NCI-H2107 (cell line): ENCODE measurements around the gene CLCN3.
"Not testable (repeated sequence)": the region's sequence is repeated elsewhere in the genome, so short reads cannot be mapped to it uniquely, and the experiment has no call there.

Source experiments
- DNase-seq: peaks from one replicate; lab custom pipeline; 2025; lab: John Stamatoyannopoulos, UW

The CLCN3 gene

DNA sequence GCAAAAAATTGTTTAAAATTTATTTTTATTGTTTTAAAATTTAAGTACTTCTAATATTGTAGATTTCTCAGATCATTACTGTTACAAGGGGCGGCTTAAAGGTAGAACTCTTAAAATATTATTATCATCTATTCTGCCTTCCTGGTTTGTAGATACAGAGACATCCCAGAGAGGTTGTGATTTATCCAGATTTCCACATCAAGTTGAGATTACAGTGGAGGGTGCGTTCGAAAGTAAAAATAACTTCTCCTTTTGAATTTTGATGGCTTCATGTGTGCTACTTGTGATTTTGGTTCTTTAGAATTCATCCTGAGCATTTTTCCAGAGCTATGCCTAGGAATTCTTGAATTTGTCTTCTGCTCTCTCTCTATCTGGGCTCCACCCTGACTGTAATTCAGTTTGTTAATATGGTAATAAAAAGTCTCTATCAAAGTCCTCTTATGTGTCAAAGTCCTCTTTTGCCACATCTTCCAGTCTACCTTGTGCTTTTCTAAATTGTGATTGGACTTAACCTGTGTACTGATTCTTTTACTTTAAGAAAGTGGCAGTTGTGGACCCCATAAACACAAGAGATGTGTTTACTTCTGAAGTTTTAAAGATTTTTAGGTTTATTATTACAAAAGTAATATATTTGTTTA, 37.2 kb downstream of the CLCN3 start:
- DNase-seq: no peak

DNA sequence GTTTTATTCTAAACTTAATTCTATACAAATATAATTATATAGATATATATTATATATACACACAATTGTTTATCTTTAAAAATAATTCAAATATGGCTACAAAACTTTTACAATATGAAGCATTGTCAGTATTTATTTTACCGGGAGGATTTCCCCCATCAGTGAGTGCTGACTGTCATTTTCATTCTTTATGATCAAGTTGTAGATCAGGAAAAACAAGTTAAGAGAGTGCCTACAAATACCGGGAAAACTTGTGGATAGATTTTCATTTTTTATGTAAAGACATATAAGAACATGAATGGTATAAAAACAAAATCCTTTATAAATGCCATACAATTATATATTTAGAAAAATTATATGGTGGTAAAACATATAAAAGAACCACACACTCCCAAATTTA, 37.8 kb downstream of the CLCN3 start:
- no peak for DNase-seq

DNA sequence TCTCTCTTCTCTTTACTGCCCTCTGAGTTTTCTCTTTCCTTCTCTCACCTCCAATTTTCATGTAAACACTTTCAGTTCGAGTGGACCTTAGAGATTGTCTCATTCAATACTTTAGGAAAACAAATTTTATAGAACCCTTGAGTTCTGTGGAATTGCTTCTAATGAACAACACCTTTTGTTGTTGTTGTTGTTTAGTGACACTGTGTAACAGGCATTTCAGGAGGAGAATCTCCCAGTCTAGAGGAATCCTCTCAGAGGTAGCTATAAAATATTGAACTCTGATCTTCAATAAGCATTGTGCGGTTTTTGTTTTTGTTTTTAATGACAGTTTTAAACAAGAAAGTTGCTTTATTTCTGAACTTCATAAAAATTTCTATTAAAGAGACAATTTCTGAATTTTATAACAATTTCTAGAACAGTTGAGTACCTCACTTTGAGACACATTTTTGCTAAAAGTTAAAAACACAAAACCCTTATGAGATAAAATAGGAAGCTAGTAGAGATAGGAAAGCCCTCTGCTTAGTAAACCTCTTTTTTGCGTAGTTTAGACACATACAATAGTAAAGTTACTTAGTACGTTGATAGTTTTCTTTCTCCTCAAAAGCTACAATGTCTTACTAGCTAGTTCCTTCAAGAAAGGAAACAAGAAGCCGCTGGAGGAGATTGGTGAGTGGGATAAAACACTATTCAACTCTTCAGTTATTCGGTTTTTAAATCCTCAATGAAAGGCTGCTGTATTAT, 38.8 kb downstream of the CLCN3 start:
- no peak for DNase-seq

DNA sequence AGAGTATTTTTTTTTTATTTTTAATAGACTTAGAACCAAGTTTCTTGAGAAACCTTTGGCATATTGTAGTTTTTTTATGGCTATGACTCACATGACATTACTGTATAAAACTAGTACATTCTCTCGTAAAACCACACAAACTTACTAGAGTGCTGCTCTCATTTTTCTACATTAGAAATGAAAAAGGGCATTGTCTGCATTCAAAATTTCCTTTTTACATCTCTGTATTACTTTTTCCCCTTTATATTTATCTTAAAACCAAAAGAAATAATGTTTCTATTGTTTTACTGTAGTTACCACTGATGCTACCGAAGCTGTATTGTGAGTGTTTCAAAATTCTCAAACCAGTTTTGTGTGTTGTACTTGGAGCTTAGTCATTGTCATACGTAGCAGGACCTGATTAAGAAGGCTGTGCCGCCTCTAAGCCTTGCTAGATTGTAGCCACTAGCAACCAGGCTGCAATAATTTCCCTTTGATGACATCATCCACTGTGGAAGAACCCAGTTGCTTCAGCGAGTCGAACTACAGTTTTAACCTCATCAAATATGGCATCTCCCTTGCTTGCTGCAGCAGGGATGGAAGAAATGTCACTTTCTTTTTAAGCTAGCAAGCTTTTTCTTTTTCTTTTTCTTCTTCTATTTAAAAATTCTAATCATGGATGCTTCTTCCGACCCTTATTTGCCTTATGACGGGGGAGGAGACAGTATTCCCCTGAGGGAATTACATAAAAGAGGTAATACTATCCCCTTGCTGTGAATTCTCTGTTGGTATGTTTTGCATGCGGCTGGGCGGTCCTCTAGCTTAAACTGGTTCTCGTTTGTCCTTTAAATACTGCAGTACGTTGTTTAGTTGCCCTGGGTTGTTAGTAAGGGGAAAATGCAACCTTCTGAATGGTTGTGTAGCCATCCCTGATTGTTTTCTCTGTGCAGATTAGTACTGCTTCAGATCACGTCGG, 39.6 kb downstream of the CLCN3 start:
- DNase-seq: peak; percentile 48

DNA sequence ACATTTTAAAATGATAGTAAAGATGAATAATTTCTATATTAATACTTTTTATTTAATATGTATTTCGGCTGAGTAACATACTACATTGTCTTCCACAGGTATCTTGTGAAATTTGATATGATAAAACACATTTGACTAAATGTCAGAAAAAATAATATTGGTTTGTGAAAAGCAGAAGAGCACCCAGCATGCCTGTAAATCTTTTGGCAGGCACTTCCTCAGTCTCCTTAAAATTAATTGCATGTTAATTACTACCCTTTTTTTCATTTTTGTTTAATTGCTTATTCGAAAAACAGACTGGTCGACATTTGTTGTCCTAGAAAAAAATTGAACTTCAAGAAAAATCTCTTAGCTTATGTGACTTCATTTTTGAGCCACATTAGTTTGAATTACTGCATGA, 40.6 kb downstream of the CLCN3 start:
- no peak for DNase-seq

DNA sequence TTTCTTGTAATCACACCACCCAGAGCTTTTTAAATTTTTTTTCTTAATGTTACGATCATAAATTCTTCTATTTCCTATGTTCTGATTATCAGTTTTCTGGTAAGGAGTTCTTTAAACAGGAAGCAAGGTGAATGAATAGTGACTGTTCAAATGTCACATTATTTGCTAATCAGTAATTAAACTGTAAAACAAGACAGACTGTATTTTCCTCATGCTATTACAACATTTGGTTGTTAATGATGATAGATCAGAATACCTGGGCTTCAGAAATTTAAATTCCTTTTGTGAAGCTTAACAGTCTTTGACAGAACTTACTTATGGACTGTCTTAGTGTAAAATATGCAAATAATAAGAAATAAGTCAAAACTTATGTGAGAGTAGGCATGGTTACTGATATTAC, 41.4 kb downstream of the CLCN3 start:
- DNase-seq: no peak

DNA sequence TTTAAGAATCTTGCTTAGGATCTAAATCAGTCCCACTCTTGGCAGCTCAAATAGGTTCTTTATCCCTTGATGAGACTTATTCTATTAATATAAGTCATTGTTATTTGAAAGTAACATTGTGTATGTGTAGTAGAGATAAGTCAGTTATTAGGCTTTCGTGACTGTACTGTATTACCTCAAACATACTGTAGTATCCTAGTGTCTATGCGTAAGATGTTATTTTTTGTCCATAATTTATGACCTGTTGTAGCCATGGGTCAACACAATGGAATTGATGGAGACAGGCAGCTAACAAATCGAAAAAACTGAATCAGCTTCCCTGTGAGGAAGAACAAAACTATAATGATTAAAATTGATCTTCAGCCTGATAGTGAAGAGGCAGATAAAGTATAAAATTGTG, 41.8 kb downstream of the CLCN3 start:
- no peak for DNase-seq

DNA sequence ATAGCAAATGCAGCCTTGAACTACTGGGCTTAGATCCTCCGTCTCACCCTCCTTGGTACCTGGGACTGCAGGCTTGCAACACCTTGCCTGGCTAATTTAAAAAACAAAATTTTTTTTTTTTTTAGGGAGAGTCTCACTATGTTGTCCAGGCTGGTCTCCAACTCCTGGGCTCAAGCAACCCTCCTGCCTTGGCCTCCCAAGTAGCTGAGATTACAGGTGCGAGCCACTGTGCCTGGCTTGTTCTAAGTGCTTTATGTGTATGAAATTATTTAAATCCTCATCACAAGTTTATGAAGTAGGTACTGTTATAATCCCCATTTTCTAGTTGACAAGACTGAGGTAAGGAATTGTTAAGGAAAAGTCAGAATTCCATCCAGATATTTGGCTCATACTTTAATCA, 43.0 kb downstream of the CLCN3 start:
- no peak for DNase-seq

DNA sequence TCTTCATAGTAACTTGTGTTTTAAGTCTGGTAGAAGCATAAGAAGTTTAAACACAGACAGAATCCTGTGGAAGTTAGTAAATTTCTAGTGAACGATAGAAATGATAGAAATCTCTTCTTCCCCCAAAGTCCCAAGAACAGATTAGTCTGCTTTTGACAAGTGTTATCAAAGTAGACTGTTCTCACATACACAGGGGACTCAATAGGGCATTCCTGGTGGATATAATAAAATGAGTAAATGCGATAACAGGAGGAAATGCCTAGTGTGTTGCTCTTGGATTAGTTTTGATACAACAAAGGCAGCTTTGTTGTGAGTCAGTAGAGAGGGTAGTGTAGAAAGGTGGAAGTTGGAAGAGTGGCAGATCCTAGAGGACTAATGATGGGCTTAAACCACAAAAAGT, 43.5 kb downstream of the CLCN3 start:
- DNase-seq: no peak

DNA sequence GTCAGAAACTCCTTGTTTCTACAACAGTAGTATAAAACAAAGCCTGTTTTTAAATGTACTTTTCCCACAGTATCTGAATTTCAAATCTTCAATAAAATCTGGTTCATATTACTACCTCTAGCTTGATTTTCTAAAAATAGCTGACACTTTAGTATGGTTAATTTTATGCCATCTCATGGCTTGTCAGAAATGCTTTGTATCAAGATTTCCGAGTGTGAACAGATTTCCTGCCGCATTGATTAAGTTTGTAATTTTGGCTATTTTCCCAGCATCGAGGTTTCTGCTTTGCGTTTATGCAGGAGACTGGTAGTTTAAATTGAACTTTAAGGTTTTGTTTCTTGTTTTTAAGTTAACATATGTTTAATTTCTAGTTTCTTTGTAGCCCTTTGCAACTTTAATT, 44.2 kb downstream of the CLCN3 start:
- DNase-seq: no peak

DNA sequence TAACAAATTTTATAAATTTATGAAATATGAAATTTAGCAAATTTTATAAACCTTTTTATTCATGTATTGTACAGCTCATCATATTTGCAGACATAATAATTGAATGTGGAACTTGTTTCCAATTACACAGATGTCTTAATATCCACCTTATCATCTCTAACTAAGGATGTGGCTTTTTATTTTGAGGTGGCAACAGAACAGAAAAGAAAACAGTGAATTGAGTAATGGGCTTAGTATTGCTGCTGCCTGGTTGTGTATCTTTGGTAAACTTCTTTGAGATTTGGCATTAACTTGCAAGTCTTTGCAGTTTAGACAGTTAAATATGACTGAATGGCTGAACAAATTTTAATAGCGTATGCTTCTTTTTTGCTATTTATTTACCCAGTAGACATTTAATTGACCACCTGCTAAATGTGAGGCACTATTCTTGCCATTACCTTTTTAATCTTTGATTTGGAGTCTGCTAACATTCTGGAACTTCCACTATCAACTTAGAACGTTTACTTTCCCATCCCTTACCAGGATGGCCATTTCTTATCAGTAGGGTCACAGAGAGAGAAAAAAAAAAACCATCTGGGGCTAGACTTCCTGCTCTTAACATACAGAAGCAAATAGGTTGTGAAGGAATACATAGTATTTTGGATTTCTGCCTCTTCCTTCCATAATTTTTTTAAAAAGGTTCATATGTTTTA, 44.8 kb downstream of the CLCN3 start:
- no peak for DNase-seq

DNA sequence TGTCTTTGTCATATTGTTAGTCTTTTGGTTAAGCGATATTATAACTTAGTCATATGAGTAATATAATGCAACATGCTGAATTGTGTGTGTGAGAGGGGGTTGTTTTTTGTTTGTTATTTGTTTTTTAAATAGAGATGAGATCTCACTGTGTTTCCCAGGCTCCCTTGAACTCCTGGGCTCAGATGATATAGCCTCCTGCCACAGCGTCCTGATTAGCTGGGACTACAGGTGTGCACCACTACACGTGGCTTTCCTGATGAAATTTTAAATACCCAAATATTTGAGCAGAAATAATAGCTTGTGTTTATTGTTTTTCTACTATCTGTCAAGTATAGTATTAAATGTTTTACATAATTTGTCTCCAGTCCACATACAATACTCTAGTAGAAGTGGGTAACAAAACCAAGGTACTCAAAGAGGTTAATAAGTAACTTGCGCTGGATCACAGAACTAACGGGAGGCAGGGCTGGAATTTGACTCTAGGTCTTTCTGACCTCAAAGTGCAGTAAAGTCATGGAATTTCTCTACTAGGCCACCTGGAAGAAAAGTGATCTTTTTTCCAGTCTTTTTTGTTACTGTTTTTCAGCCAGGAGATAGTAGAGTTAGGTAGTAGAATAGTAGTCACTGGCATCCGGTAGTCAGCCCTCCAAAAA, 47.8 kb downstream of the CLCN3 start:
- no peak for DNase-seq

DNA sequence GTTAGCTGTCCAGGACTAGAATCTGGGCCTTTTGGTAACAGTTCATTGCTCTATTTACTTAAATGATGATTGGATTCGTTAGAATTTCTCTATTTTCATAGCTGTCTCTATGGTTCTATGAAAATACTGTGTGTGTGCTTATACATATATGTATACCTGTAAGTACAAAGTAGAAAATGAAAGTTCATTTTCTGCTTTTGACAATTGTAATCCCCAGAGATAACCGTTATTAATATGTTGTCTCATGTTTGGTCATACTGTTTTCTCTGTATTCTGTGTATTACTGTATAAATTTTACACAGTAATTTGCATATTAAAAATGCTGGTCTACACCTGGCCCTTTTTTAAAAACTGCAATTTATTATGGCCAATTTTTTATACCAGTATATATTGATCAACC, 55.4 kb downstream of the CLCN3 start:
- DNase-seq: no peak

DNA sequence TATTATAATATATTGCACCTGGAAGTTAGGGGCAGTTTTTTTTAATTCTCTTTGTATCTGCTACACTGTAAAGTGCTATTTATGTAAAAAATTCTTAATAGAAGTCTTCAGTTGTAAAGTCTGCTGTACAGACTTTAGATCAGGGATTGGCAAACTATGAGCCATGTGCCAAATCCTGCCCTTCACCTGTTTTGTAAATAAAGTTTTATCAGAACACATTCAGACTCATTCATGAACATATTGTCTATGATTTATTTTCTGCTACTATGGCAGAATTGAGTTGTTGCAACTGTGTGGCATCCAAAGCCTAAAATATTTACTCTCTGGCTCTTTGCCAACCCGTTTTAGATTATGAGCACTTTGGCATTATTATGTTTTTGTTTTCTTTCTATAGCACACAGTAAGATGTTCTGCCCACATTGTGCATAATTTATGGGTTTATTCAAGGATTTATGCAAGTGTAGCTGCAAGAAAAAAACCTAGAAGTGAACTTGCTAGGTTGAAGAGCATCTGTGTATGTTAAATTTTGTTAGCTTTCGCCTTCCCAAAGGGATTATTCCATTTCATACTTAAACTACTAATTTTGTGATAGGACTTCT, 56.9 kb downstream of the CLCN3 start:
- DNase-seq: no peak

DNA sequence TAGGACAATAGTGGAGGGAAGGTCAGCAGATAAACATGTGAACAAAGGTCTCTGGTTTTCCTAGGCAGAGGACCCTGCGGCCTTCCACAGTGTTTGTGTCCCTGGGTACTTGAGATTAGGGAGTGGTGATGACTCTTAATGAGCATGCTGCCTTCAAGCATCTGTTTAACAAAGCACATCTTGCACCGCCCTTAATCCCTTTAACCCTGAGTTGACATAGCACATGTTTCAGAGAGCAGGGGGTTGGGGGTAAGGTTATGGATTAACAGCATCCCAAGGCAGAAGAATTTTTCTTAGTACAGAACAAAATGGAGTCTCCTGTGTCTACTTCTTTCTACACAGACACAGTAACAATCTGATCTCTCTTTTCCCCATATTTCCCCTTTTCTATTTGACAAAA, 58.1 kb downstream of the CLCN3 start:
- not testable (repeated sequence) for DNase-seq

DNA sequence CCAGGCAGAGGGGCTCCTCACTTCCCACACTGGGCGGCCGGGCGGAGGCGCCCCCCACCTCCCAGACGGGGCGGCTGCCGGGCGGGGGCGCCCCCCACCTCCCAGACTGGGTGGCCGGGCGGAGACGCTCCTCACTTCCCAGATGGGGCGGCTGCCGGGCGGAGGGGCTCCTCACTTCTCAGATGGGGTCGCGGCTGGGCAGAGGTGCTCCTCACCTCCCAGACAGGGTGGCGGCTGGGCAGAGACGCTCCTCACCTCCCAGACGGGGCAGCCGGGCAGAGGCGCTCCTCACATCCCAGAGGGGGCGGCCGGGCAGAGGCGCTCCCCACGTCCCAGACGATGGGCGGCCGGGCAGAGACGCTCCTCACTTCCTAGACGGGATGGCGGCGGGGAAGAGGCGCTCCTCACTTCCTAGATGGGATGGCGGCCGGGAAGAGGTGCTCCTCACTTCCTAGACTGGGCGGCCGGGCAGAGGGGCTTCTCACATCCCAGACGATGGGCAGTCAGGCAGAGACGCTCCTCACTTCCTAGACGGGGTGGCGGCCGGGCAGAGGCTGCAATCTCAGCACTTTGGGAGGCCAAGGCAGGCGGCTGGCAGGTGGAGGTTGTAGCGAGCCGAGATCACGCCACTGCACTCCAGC, 58.7 kb downstream of the CLCN3 start:
- DNase-seq: not testable (repeated sequence)

DNA sequence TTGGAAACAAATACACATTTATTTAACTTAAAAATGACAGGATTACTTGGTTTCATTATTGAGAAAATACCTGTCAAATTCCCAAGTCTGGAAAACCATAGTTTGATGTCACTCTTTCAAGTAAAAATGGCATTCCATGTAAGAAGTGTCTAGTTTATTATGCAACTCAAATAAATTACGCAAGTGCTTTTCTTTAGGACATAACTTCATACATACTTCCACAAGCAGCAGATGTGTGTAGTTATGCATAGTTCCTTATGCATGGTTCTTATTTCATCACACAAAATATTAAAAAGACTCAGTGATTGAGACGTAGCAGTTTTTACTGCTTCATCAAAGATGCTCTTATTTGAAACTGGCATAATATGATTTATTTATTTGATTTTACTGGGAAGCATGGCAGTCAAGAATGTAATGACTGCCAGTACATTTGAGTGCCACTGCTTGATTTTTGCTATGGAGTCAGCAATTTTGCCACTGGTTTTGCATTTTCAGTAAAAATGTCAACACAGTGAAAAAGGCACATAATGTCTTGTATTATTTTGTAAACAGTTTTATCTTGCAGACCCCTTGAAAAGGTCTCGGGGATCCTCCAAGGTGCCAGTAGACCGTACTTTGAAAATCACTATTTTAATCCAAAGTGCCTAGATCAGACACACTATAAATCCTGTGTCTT, 62.1 kb downstream of the CLCN3 start:
- no peak for DNase-seq

DNA sequence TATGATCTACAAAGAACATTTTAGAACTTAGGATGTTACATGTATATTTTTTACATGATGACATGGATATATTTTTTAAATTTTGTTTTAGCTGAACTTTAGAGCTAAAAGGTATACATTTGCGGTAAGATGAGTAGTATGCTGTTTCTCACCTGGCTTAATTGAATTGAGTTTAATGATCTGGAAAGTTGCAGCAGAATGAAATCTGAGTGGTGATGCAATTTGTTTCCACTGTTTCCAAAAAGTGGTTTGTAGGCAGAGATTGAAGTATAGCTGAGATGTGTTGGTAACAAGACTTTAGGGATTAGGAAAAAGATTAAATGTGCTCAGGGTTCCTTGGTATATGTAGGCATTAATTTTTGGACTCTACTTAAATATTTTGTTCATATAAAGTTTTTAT, 69.3 kb downstream of the CLCN3 start:
- DNase-seq: peak; percentile 2

DNA sequence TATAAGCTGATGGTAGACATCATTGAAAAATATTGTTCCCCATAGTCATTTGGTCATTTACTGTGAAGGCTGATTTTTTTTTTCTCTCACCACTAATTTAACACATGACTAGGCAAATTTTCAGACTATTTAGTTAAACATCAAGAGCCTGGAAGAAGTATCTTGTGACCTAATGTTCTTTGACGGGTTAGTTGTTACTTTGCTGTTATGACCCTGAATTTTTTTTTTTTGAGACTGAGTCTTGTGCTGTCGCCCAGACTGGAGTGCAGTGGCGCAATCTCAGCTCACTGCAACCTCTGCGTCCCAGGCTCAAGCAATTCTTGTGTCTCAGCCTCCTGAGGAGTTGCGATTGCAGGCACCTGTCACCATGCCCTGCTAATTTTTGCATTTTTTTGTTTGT, 70.4 kb downstream of the CLCN3 start:
- no peak for DNase-seq

DNA sequence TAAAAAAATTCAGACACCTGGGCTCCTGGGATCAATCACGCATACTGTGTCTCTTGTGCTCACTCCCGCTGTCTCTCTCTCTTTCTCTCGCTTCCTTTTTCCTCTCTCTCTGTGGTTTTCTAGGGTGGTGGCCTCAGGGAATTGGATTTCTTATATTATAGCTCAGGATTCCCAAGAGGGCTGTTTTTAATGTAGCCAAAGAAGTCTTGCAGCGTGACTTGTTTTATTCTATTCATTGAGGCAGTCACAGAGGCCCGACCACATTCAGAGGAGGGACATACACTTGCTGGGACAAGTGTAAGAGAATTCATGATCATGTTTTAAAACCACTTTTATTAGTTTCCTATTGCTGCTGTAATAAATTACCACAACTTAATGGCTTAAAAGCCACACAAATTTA, 78.0 kb downstream of the CLCN3 start:
- no peak for DNase-seq
